ENCODE results near the gene KRT38.
"Not testable (repeated sequence)": the region's sequence is repeated elsewhere in the genome, so short reads cannot be mapped to it uniquely, and the experiment has no call there.

Gene KRT38

GRCh38 chr17:41457676-41458075 lies 16.9 kb upstream of the KRT38 start:
- no peak for DNase-seq

GRCh38 chr17:41456204-41456603 lies 15.4 kb upstream of the KRT38 start:
- no peak for DNase-seq

- DNase-seq, result no peak
These were observed 14.5 kb upstream of the KRT38 start for GRCh38 chr17:41455236-41455635.

- no peak for DNase-seq
These were observed 12.3 kb upstream of the KRT38 start for GRCh38 chr17:41453066-41453465.

GRCh38 chr17:41452281-41452680 lies 11.5 kb upstream of the KRT38 start:
- DNase-seq, result no peak

- DNase-seq, result no peak
These were observed 10.5 kb upstream of the KRT38 start for GRCh38 chr17:41451154-41451728.

GRCh38 chr17:41449008-41449407 lies 8.2 kb upstream of the KRT38 start:
- DNase-seq, result no peak

- no peak for DNase-seq
These were observed 7.7 kb upstream of the KRT38 start for GRCh38 chr17:41448506-41448905.

- no peak for DNase-seq
These were observed 6.0 kb upstream of the KRT38 start for GRCh38 chr17:41446806-41447205.

- DNase-seq, result no peak
These were observed 3.9 kb upstream of the KRT38 start for GRCh38 chr17:41444640-41445039.

- no peak for DNase-seq
These were observed 3.4 kb upstream of the KRT38 start for GRCh38 chr17:41444186-41444585.

GRCh38 chr17:41442739-41443138 lies 2.0 kb upstream of the KRT38 start:
- DNase-seq, result no peak

- no peak for DNase-seq
These were observed 1.4 kb downstream of the KRT38 start for GRCh38 chr17:41439375-41439774.

GRCh38 chr17:41437769-41438168 lies 3.0 kb downstream of the KRT38 start:
- DNase-seq, result no peak

- DNase-seq, result no peak
These were observed 3.5 kb downstream of the KRT38 start for GRCh38 chr17:41437254-41437653.

- no peak for DNase-seq
These were observed 6.4 kb downstream of the KRT38 start for GRCh38 chr17:41434415-41434814.

GRCh38 chr17:41434005-41434404 lies 6.8 kb downstream of the KRT38 start:
- DNase-seq, result no peak

GRCh38 chr17:41433586-41433985 lies 7.2 kb downstream of the KRT38 start:
- DNase-seq, result no peak

- DNase-seq, result not testable (repeated sequence)
These were observed 10.4 kb downstream of the KRT38 start for GRCh38 chr17:41430376-41430775.

GRCh38 chr17:41429667-41430066 lies 11.1 kb downstream of the KRT38 start:
- no peak for DNase-seq

GRCh38 chr17:41428591-41429291 lies 12.0 kb downstream of the KRT38 start:
- no peak for DNase-seq

GRCh38 chr17:41424111-41424635 lies 16.6 kb downstream of the KRT38 start, which contains the start of gene KRT37:
KRT37 (minus strand) TSS chr17:41424585; CDS start chr17:41424523, 62 bp downstream.
- no peak for DNase-seq

GRCh38 chr17:41422586-41422985 lies 18.2 kb downstream of the KRT38 start:
- DNase-seq, result not testable (repeated sequence)

GRCh38 chr17:41421617-41422016 lies 19.2 kb downstream of the KRT38 start:
- DNase-seq, result no peak

GRCh38 chr17:41421116-41421515 lies 19.7 kb downstream of the KRT38 start:
- DNase-seq, result no peak

Data from activated naive CD4-positive, alpha-beta T cell treated with Interleukin-2 at 50 U/mL for 16 hours (primary cell).